ENCODE results near the gene ATG101.

- TF ChIP-seq CTCF (IDR thresholded peaks at IDR 0.05) (no peak), POLR2A (IDR thresholded peaks at IDR 0.05) (no peak)
Observed at GRCh38 chr12:52035926-52036325, 33.9 kb upstream of the ATG101 start.

Data from suprapubic skin (tissue), 3 donors.